Measurements from ENCODE around the gene DAG1.

The DAG1 gene

DNA sequence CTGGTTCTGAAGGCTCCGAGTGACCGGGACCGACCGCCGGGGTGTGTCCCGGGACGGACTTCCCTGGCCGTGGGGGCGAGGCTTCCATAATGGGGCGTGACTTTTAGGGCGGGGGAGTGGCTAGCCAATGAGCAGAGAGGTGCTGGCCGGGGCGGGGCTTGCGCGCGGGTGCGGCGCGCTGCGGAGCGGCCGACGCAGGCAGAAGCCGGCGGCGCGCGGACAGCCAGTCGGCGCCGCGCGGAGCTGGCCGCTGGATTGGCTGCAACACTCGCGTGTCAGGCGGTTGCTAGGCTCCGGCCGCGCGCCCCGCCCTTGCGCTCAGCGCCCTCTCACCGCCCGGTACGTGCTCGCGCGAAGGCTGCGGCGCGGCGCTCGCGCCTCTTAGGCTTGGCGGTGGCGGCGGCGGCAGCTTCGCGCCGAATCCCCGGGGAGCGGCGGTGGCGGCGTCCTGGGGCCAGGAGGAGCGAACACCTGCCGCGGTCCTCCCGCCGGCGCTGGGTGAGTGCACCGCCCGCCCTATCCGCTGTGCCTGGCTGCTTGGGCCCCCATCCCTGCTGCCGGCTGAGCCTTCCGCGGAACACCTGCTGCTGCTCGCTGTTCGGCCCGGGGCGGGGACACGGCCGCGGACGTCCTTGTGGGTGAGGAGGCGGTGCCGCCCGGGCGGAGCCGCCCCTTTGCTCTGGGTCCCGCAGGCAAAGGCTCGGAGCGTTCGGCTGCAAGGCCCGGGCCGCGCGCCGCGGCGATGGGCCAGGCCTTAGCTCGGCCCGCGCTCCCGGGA lies at the start of gene DAG1:
Gene DAG1 (plus strand): TSS at position 332 of the 778 bp plus-strand sequence. CDS start 40,268 bp downstream, outside the sequence.
- DNase-seq, result peak; percentile 99

DNA sequence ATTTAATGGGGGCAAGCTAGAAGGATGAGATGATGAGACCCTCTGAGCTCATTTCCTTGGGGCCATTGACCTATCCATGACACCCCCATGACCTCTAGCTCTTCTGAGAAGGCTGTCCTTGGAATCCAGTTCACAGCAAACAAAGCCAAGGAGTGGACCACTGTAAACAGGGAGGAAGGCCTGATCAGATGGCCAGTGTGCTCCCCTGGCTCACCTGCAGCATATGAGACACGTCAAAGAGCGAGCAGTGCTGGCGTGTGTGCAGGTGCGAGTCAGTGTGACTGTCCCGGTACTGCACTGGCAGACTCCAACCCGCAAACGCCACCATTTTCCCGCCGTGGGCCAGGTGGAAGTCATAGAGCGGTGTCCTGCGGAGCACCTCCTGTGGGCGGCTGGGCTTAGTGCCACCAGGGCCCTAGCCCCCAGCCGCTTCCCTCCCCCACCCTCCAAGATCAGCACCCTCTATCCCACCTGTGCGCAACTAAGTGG lies 48.1 kb upstream of the DAG1 start:
- no peak for DNase-seq

DNA sequence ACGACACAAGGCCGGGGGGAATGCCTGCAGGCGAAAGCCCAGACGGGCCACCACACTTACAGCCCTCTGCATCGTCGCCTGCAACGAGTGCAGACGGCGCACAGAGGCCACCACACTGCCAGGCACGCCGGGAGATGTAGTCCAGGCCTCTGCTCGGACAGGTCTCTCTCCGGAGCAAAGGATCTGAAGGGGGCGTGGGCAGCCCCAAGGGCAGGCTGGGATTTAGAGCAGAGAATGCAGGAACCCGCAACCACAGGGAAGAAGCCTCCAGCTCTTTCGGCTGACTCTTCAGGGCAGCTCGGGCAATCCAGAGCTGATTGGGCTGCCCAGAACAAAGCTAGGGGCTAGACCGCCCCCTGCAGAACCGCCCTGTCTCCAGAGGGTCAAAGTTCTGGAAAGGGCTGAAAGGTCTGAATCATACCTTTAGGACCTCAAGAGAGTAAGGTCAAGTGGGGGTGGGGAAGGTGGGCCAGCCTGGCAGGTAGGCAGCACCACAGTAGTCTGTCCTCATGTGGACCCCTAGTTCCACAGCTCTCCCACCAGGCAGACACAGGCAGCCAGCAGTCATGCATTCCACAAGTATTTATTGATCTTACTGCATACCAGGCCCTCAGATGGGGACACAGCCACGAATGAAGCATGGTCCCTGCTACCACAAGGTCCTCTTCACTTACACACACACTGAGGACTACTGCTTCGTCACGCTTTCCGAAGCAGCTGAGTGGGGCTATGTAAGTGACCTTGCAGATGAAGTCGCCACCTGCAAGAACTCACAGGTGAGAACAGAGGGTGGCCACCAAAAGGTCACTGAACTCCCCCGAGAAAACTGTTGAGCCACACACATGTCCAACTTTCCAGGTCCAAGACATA lies 47.5 kb upstream of the DAG1 start, which contains the start of gene AMT:
Gene AMT (minus strand): TSS at position 95 of the 870 bp plus-strand sequence. CDS start 23 bp downstream, at position 72.
- DNase-seq, result peak; percentile 74

DNA sequence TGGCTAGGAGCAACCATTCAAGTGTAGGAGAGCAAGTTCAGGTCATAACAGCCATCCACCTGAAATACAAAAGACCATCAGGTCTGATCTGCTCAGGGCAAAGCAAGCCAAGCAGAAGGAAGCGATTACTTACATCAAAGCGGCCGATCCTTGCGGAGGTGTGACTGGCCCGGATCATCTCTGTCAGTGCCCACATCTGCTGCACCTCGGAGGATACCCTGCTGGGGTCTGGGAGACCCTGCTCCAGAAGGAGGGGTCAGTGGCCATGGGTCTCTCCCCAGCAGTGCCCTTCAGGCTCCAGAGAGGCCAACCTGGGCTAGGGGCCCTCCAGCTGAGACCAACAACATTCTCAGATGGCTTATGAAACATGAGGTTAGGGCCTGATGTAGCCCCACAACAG lies 45.3 kb upstream of the DAG1 start:
- DNase-seq, result no peak

DNA sequence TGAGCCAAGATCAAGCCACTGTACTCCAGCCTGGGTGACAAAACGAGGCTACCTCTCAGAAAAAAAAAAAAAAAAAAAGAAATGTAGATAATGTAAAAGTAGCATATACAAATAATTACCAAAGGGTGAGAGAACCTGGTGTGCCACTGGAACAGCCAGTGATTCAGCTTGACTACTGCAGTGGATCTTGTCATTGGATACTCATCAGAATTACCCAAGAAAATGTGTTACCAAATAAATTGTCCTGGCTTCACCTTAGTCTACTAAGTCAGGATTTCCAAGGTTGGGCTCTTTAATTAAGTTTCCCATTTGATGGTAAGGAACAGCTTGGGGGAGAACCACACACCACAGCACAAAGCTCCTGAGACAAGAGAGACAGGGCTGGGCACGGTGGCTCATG lies 42.5 kb upstream of the DAG1 start:
- DNase-seq, result no peak

DNA sequence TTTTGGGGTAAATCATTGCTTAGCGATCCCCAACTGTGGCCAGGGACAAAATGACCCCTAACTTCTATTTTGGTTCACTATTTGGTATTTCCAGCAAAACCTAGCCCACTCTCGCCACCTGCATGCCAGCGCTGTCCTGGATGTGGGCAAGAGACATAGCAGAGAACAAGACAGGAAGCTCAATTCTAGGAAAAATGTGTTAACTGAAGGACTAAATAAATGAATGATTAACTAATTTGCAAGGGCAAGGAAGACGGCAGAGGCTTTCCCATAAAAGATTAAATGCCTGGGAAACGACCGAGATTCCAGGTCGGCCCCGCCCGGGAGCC lies 41.4 kb upstream of the DAG1 start:
- no peak for DNase-seq

DNA sequence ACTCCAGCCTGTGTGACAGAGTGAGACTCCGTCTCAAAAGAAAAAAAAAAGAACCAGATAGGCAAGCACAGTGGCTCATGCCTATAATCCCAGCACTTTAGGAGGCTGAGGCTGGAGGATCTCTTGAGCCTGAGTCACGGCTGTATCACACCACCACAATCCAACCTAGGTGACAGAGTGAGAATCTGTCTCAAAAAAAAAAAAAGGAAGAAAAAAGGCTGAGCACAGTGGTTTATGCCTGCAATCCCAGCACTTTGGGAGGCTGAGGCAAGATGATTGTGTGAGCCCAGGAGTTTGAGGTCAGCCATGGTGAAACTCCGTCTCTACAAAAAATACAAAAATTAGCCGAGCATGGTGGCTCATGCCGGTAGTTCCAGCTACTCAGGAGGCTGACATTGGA lies 35.3 kb upstream of the DAG1 start:
- no peak for DNase-seq

DNA sequence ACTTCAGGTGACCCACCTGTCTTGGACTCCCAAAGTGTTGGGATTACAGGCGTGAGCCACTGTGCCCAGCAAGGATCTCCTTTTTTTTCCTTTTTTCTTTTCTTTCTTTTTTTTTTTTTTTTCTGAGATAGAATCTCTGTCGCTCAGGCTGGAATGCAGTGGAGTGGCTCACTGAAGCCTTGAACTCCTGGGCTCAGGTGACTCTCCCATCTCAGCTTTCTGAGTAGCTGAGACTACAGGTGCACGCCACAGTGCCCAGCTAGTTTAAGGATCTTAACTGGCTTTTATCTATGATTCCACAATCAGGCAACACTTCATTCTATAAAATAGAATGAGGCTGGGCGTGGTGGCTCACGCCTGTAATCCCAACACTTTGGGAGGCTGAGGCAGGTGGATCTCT lies 24.7 kb upstream of the DAG1 start:
- no peak for DNase-seq

DNA sequence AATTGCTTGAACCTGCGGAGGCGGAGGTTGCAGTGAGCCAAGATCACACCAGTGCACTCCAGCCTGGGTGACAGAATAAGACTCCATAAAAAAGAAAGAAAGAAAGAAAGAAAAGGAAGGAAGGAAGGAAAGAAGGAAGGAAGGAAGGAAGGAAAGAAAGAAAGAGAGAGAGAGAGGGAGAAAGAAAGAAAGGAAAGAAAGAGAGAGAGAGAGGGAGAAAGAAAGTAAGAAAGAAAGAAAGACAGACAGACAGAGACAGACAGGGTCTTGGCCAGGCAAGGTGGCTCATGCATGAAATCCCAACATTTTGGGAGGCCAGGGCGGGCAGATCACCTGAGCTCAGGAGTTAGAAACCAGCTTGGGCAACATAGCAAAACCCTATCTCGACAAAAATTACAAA lies 16.4 kb upstream of the DAG1 start:
- no peak for DNase-seq

DNA sequence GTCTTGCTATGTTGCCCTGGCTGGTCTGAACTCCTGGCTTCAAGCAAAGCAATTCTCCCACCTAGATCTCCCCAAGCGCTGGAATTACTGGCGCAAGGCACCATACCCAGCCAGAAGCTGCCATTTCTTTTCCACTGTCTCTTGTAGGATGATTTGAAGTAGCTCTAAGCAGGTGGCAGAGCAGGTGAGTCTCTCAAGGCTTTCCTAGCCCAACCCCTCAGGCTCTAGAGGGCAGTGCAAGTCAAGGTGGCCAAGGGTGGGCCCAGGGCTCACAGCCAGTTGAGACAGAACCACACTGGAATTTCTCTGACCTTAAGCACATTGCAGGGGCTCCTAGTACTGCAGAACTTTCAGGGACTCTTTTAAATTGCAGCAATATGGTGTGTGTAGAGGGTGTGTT lies 15.6 kb upstream of the DAG1 start:
- DNase-seq, result no peak

DNA sequence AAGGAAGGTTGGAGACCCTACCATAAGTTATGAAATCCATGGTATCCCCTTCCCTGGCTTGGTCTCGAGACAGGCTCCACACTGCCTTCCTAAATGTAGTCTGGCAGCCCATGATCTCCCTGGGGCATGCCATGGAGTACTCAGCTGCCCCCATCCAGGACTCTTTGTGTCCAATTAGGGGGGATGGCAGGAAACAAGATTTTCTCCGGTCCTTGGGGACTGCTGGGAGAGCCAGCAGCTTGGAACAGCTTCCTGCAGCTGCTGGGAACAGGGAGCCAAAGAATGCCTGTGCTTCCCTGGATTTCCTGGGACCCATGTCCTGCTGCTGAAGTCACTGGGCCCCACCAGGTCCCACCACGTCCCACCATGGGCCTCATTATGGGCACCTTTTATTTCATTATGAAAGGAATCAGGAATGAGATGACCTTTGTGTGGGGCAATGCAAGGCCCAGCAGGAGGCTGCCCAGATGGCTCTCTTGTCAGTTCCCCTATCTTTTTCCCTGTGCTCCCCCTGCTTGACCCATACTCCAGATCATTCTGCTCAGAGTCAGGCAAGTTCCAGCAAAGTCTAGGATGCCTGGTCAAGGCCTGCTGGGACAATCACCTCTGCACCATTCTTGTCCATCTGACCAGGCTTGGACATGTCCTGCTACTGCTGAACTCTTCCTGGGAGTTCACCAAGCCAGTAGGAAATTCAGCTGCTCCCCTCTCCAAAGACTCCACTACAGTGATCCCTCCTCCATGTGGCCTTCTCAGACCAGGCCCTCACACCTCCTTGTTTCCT lies 15.0 kb upstream of the DAG1 start:
- peak; percentile 71 for DNase-seq

DNA sequence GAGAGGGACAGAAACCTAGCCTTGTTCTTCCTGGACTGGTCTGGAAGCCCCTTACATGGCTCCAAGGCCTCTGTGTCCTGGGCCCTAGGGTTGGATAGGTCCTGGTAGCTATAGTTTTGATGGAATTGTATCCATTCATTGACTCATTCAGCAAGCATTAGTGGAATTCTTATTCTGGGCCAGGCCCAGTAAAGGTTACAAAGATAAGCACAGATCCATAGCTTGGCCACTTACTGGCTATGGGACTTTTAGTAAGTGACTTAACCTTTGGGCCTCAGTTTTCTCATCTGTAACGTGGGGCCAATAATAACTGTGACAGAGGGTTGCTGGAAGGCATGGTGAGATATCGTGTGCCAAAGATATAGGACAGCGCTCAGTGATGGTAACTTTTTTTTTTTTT lies 13.6 kb upstream of the DAG1 start:
- DNase-seq, result no peak

DNA sequence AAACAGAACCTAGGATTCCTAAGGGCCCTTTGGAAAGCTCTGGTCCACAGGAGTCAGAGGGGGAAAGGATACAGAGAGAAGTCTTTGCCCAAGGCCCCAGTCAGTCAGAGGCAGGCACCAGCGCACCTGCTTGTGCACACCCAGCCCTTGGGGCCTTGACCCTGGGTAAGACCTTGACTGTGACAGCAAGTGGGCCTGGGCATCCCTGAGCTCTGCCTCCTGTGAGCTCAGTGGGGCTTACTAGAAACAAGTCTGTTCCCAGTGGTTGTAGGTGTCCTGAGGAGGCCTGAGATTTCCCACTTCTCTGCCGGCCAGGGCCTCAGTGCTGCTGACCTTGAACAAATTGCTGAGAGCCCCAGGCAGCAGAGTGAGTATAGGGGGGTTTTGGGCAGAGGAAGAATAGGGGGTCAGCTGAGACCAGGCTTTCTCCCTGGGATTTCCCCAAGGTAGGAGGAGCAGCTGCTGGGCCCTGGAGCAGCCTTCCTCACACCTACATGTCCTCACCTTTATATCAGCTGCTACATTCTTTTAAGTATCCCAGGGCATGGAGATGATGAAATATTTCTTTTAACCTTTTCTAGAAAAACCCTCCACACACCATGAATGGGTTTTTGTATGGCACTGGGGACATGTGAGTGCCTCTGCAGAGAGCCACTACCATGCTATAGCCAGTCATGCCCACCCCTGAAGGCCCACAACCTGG lies 9.7 kb upstream of the DAG1 start:
- no peak for DNase-seq

DNA sequence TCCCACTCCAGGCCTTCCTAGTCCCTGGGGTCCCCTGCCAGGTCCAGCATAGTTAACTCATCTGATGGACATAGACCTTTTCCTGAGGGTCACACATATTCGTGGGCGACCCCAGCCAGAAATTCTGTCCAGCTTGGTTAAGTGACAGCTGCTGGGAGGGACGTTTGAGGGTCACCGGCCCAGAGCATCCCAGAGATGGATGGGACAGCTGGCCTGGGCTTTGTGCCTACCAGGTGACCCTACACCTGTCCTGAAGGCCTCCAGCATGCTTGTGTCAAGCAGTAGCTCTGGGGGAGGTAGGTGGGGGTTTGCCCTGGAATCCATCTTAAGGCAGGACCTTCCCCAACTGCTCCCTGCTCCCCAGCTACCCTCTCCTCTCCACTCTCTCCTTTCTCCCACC lies 9.1 kb upstream of the DAG1 start:
- no peak for DNase-seq

DNA sequence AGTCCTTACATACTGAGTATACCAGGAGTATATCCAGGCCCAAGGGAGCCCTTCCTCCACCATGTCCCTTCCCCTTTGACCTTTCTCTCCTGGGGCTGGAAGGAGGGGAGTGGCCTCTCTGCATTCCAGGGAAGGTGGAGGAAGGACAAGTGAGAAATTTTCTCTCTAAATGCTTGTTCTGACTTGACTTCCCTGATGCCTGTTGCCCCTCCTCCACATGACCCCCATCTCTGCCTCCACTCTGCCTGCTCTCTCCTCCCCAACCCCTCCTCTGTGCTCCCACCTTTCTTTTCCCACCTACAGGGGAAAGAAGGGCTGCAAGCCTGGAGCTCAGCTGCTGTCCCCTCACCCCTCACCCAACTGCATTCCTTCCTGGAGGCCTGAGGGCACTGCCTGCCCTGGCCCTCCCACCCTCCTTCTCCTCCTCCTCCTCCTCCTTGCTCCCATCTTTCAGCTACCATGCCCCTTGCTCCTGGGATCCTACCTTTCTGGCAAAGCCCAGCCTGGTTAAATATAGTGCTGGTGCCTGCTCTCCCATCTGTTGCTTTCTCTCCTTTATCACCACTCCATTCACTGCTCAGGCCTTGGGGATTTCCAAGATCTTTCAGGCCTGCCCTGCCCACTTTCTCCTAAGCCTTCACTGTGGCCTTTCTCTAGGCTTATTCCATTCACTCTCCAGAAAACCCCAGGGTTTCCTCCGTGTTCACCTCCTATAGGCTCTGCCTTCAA lies 8.5 kb upstream of the DAG1 start:
- DNase-seq, result no peak

DNA sequence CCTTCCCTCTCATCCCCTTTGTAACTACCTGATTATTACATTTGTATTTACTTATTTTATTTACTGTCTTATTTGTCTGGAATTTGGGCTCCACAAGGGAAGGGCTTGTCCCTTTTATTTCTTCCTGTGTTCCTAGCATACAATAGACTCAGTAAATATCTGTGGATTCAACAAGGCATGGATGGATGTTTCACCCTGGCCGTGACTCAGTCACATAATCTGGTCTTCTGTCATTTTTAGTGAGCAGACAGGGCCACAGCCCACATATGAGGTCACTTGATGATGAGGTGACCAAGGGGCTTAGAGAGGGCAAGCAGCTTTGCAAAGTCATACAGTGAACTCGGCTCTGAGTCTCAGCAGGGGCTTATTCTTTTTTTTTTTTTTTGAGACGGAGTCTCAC lies 7.8 kb upstream of the DAG1 start:
- DNase-seq, result no peak

DNA sequence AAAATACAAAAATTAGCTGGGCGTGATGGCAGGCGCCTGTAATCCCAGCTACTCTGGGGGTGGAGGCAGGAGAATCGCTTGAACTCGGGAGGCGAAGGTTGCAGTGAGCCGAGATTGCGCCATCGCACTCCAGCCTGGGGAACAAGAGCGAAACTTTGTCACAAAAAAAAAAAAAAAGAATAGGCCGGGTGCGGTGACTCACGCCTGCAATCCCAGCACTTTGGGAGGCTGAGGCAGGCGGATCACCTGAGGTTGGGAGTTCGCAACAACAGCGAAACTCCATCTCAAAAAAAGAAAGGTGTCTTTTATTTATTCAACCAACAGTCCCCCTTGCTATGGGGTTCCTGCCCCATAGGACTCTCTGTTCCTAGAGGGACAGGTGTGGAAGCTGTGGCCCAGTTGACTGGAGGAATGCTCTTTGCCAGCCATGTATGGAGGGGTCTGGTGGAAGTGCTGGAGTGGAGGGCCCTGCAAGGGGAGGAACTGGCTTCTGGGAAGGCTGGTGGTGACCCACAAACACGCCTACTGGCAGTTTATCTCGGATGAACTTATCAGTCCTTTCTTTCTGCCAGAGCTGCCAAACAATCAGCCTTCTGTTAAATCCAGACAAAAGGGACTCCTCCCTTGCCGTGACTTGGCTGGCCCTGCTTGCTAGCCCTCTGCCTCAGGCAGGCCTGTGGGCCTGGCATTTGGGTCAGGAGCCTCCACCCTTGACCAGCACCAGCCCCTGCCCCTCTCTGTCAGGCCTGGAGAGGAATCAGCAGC lies 4.6 kb upstream of the DAG1 start:
- DNase-seq, result no peak

DNA sequence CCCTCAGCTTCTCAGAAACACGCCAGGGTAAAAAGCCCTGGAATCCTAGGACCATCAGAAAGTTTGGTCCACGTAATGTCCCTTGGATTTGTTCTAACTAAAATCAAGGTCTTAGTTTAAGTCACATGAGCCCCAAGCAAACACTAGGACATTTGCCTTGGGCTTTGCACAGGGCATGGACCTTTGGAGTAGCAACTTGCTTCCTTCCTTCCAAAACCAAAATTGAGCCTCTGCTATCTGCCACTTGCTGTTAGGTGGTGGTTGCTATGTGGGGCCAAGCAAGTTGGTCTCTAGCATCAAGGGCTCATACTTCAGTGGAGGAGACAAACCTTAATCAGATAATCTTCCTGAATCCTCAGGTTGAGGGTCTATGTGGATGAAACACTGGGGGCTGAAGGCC lies 4.0 kb upstream of the DAG1 start:
- DNase-seq, result no peak

DNA sequence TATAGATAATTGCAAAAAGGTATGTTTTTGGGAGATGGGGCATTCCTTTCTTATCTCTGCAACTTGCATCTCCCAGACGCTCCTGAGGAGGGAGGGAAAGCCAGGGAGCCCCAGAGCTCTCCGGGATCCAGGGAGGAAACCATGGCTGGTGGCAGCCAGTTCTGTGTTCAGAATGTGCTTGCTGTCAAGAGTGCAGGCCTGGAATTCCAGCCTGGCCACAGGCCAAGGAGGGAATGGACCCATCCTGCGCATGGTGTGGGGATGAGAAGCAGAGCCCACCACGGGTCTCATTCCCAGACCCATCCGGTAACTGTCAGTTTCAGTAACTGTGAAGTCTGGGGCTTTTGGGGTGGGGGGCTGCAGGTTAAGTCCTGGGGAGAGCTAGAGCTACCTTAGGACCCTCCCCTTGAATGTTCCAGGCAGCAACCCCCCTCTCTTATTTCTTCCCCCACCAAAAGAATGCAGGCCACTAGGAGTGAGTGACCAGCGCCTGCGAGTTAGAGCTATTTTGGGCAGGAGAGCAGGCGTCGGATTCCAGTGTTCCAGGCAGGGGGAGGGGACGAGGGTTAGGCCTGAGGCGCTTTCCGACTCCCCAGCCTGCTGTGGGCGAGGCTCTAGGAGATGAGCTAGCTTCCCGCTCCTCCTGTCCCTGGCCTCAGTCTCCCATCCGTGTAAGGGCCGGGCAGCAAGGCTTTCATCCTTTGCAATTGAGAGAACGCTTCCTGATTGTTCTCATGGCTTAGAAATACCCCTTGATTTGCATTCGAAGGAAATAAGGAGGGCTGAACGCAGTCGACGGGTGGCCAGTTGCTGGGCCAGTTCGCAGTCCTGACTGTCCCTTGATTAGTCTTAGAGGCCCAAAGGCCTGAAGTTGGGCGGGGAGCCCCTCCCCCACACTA lies 781 bp upstream of the DAG1 start:
- peak; percentile 92 for DNase-seq

Measured in femur (tissue), 1 donor.